GM18907 (cell line): ENCODE measurements around the gene FOXS1.
"Not testable (repeated sequence)": the region's sequence is repeated elsewhere in the genome, so short reads cannot be mapped to it uniquely, and the experiment has no call there.

ENCODE experiments used
- ATAC-seq: cut with Tn5 transposase; IDR thresholded peaks from one replicate; pipeline ENCODE4 v1.9.1; 2021; ENCODE audit warnings: mild to moderate bottlenecking, moderate library complexity; ENCODE audit not compliant: unreplicated experiment

FOXS1 gene

GRCh38 chr20:31824125-31824485 is 21.3 kb downstream of the FOXS1 start:
- ATAC-seq: no peak

GRCh38 chr20:31823360-31824124 is 21.9 kb downstream of the FOXS1 start:
- no peak for ATAC-seq

- no peak for ATAC-seq
Observed at GRCh38 chr20:31822421-31823330, 22.7 kb downstream of the FOXS1 start.

- ATAC-seq: no peak
Observed at GRCh38 chr20:31821427-31821826, 24.0 kb downstream of the FOXS1 start.

- no peak for ATAC-seq
Observed at GRCh38 chr20:31820228-31820627, 25.2 kb downstream of the FOXS1 start.

- ATAC-seq: no peak
Observed at GRCh38 chr20:31819083-31819784, 26.2 kb downstream of the FOXS1 start, which contains the start of gene MYLK2. MYLK2 (plus strand) TSS chr20:31819356; CDS start chr20:31819581, 225 bp downstream.

- ATAC-seq: no peak
Observed at GRCh38 chr20:31818376-31818908, 27.0 kb downstream of the FOXS1 start.

- ATAC-seq: no peak
Observed at GRCh38 chr20:31817461-31817860, 27.9 kb downstream of the FOXS1 start.

GRCh38 chr20:31816221-31816620 is 29.2 kb downstream of the FOXS1 start:
- no peak for ATAC-seq

GRCh38 chr20:31815408-31816188 is 29.8 kb downstream of the FOXS1 start:
- ATAC-seq: no peak

- ATAC-seq: not testable (repeated sequence)
Observed at GRCh38 chr20:31814142-31814541, 31.3 kb downstream of the FOXS1 start.

- ATAC-seq: no peak
Observed at GRCh38 chr20:31813611-31814010, 31.8 kb downstream of the FOXS1 start.

GRCh38 chr20:31811796-31812728 is 33.3 kb downstream of the FOXS1 start:
- no peak for ATAC-seq

GRCh38 chr20:31811198-31811597 is 34.2 kb downstream of the FOXS1 start:
- no peak for ATAC-seq

GRCh38 chr20:31809661-31810060 is 35.7 kb downstream of the FOXS1 start:
- no peak for ATAC-seq

GRCh38 chr20:31808481-31808880 is 36.9 kb downstream of the FOXS1 start:
- ATAC-seq: no peak

- ATAC-seq: no peak
Observed at GRCh38 chr20:31806564-31807355, 38.6 kb downstream of the FOXS1 start.

- ATAC-seq: no peak
Observed at GRCh38 chr20:31803552-31804291, 41.7 kb downstream of the FOXS1 start.
